AG08396 (cell line): ENCODE results near the gene PRKAR2B.
A peak's percentile ranks its signal among the peaks of the same experiment; 100 is the strongest.
"Not testable (repeated sequence)": the region's sequence is repeated elsewhere in the genome, so short reads cannot be mapped to it uniquely, and the experiment has no call there.

ENCODE experiments used
- DNase-seq: peaks from one replicate; pipeline ENCODE4 v3.0.0; 2012; ENCODE audit warnings: low spot score, mixed read lengths

PRKAR2B gene

DNA sequence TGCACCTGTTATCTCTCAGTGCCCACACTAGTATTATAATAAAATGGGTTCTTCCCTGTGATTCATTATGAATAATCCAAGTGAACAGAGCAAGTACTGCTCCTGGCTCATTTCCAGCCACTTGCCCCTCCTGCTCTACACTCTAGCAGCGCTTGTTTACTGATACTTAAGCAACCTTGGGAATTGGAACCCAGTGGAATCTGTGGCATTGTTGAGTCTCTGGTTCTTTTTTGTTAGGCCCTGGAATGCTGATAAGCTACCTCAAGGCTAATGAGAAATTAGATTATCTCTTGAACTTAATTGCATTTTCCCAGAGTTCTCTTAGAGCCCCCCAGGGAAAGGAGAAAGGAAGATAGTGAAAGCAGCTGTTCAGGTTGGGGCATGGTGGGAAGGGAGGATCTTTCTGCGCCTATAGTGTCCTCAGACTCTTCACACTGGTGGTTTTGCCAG is 34.0 kb downstream of the PRKAR2B start:
- DNase-seq, result peak; percentile 33

GRCh38 chr7:107079212-107079940 is 34.9 kb downstream of the PRKAR2B start:
- no peak for DNase-seq

- DNase-seq, result no peak
Measured at GRCh38 chr7:107080099-107080505, 35.6 kb downstream of the PRKAR2B start.

DNA sequence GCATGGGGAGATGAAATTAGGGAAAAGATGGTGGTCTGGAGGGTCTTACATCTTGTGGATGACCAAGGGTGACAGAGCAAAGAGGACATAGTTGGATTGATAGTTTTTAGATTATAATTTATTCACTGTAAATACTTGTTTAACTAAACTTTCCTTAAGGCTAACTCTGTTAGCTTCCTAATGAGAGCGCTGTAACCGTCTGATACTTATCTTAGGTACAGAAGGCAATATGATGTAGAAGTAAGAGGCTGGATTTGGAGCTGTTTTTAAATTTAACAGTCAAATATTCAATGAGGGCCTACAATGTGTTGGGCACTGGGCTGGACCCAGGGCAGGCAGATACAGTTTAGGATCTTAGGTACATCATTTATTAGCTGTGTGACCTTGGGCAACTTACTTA is 36.0 kb downstream of the PRKAR2B start:
- no peak for DNase-seq

DNA sequence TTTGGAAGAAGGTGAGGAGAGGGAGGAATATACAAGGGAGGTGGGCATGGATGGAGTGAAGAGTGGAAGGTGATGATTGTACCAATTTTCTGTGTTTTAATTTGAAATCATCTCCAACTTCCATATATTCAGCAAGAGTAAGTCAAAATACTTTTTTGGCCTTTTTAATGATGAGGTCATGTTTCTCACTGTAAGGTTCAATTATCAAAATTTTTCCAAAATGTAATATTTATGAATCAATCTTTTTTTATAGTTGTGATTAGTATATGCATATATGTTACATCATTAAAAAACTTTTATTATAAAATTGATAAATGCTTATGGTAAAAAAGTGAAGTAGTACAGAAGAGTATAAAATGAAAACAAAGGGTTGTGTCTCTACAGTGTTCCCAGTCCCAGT is 40.7 kb downstream of the PRKAR2B start:
- no peak for DNase-seq

- no peak for DNase-seq
Measured at GRCh38 chr7:107089627-107090026, 45.1 kb downstream of the PRKAR2B start.

GRCh38 chr7:107090457-107090856 is 46.0 kb downstream of the PRKAR2B start:
- DNase-seq, result no peak

- no peak for DNase-seq
Measured at GRCh38 chr7:107091306-107091705, 46.8 kb downstream of the PRKAR2B start.

DNA sequence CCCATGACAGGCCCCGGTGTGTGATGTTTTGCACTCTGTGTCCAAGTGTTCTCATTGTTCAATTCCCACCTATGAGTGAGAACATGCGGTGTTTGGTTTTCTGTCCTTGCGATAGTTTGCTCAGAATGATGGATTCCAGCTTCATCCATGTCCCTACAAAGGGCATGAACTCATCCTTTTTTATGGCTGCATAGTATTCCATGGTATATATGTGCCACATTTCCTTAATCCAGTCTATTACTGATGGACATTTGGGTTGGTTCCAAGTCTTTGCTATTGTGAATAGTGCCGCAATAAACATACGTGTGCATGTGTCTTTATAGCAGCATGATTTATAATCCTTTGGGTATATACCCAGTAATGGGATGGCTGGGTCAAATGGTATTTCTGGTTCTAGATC is 49.2 kb downstream of the PRKAR2B start:
- DNase-seq, result not testable (repeated sequence)

DNA sequence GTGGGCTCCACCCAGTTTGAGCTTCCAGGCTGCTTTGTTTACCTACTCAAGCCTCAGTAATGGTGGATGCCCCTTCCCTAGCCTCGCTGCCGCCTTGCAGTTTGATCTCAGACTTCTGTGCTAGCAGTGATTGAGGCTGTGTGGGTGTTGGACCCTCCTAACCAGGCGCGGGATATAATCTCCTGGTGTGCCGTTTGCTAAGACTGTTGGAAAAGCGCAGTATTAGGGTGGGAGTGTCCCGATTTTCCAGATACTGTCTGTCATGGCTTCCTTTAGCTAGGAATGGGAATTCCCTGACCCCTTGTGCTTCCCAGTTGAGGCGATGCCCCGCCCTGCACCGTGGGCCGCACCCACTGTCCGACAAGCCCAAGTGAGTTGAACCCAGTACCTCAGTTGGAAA is 54.6 kb downstream of the PRKAR2B start:
- not testable (repeated sequence) for DNase-seq

- DNase-seq, result no peak
Measured at GRCh38 chr7:107100824-107101223, 56.3 kb downstream of the PRKAR2B start.

DNA sequence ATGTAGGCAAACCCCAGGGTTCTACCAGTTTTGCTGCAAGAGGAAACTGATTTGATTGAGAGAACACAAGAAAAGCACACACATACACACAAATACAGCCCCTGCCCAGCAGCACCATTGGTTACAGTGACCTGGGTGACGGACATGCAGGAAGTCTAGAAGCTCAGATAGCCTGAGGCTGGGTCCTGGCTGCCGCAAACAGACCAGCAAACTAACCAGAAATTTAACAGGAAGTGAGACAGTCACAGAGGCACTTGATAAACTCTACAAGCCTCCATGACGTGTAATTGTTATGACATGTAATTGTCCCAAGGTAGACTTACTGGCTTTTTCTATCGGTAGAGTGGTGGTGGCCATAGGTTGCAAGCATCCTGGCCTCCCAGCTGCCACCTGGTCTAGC is 58.9 kb downstream of the PRKAR2B start:
- no peak for DNase-seq

DNA sequence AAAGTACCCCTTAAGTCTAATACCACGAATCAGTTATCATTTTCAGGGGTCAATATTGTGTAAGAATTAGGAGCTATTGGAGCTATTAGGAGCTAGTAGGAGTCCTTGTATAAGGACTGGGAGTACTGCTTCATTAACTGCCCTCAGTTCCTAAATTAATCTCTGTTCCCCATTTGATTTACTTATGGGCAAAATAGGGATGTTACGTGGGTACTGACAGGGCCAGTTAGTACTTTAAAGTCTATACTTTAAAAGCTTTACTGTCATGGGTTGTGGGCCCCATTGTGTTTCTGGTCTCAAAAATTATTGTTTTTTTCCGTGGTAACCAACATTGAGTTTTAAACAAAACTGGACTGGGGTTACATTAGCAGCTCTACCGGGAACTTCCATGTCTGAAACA is 60.3 kb downstream of the PRKAR2B start:
- DNase-seq, result no peak

GRCh38 chr7:107105591-107106245 is 61.2 kb downstream of the PRKAR2B start:
- no peak for DNase-seq

- no peak for DNase-seq
Measured at GRCh38 chr7:107108793-107109371, 64.4 kb downstream of the PRKAR2B start.

DNA sequence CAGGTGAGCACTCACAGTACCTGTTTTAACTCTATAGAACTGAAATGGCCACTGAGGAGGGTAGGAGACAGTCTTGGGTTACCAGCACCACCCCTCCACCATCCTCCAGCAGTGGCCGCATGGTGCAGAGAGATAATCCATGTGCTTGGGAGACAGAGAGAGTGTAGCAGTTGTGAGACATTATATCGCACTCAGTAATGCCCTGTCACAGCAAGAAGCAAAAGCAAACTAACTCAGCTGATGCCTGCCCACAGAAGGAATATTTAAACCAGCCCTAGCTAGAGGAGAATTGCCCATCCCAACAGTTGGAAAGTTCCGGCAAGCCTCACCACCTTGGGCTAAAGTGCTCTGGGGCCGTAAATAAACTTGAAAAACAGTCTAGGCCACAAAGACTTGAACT is 65.5 kb downstream of the PRKAR2B start:
- DNase-seq, result no peak

- DNase-seq, result no peak
Measured at GRCh38 chr7:107111196-107111595, 66.7 kb downstream of the PRKAR2B start.

DNA sequence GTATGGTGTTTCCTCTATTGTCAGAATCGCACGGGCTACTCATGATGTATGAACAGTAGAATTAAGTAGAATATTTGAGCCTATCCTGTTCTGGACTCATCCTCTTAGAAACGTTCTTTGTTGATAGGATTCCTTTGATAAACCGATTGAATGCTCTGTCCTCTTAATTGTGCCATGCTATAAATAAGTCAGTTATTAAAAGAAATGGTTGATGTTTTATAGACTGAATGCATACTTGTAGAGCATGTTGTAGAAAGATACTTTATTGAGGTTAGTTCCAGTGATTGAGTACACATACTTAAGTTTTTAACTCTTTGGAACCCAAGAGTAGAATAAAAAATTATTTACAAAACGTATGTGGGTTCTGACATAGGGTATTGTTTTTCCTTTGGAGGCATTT is 69.4 kb downstream of the PRKAR2B start:
- no peak for DNase-seq

DNA sequence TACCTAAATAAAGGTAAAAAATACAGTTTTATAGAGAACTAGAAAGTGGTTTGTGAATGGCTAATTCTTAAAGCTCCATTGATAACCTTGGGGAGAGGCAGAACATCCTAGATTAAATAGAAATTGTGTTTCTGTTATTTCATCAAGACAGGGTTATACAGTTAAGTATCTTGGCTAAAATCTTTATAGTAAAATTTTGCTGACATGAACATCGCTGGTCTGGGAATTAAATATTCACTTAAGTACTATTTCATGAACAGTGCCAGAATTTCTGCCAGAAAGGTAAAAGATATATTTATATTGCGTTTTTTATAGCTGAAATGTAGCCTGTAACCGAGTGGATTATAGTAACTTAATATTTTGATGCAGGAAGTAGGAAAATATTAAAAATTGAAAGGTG is 70.6 kb downstream of the PRKAR2B start:
- no peak for DNase-seq

GRCh38 chr7:107115762-107116540 is 71.4 kb downstream of the PRKAR2B start:
- no peak for DNase-seq

GRCh38 chr7:107118109-107118900 is 73.8 kb downstream of the PRKAR2B start:
- no peak for DNase-seq
